Measurements from ENCODE around the gene LRRC70.

The LRRC70 gene

GRCh38 chr5:62584391-62584790 lies 5.8 kb downstream of the LRRC70 start:
- H3K9ac ChIP-seq (ENCODE audit: insufficient read length, low read depth): no peak overlapping the region
- no peak for DNase-seq (ENCODE audit: low read depth, low spot score)
- TF ChIP-seq YY1 (IDR thresholded peaks at IDR 0.05; ENCODE audit: insufficient read depth, insufficient read length) (no peak), SUZ12 (IDR thresholded peaks at IDR 0.05; ENCODE audit: extremely low read depth, insufficient read depth, insufficient read length) (no peak), ZNF274 (IDR thresholded peaks at IDR 0.05; ENCODE audit: low read depth, low read length) (no peak)
- H3K4me1 ChIP-seq (ENCODE audit: insufficient read depth, insufficient read length): no peaks in the 10 kb centered on the region
- H3K36me3 ChIP-seq (ENCODE audit: insufficient read depth, insufficient read length, low read length): peaks cover 4% of the 10 kb centered on the region
- H3K9me3 ChIP-seq (ENCODE audit: insufficient read depth, low read length): no peaks in the 10 kb centered on the region
- H3K27me3 ChIP-seq (ENCODE audit: insufficient read depth, insufficient read length): no peaks in the 10 kb centered on the region
- H3K4me3 ChIP-seq (ENCODE audit: insufficient read length, low read depth): no peak overlapping the region

GRCh38 chr5:62585306-62585705 lies 6.7 kb downstream of the LRRC70 start:
- Histone ChIP-seq H3K36me3 (ENCODE audit: insufficient read depth, insufficient read length, low read length) (peaks cover 4% of the 10 kb centered on the region), H3K9me3 (ENCODE audit: insufficient read depth, low read length) (no peaks in the 10 kb centered on the region), H3K27me3 (ENCODE audit: insufficient read depth, insufficient read length) (no peaks in the 10 kb centered on the region), H3K4me1 (ENCODE audit: insufficient read depth, insufficient read length) (no peaks in the 10 kb centered on the region), H3K9ac (ENCODE audit: insufficient read length, low read depth) (no peak overlapping the region), H3K4me3 (ENCODE audit: insufficient read length, low read depth) (no peak overlapping the region)
- TF ChIP-seq SUZ12 (IDR thresholded peaks at IDR 0.05; ENCODE audit: extremely low read depth, insufficient read depth, insufficient read length) (no peak), YY1 (IDR thresholded peaks at IDR 0.05; ENCODE audit: insufficient read depth, insufficient read length) (no peak), ZNF274 (IDR thresholded peaks at IDR 0.05; ENCODE audit: low read depth, low read length) (no peak)
- no peak for DNase-seq (ENCODE audit: low read depth, low spot score)

GRCh38 chr5:62585751-62586150 lies 7.1 kb downstream of the LRRC70 start:
- TF ChIP-seq ZNF274 (IDR thresholded peaks at IDR 0.05; ENCODE audit: low read depth, low read length) (no peak), SUZ12 (IDR thresholded peaks at IDR 0.05; ENCODE audit: extremely low read depth, insufficient read depth, insufficient read length) (no peak), YY1 (IDR thresholded peaks at IDR 0.05; ENCODE audit: insufficient read depth, insufficient read length) (no peak)
- no peaks in the 10 kb centered on the region for H3K9me3 ChIP-seq (ENCODE audit: insufficient read depth, low read length)
- no peak overlapping the region for H3K9ac ChIP-seq (ENCODE audit: insufficient read length, low read depth)
- no peak for DNase-seq (ENCODE audit: low read depth, low spot score)
- peaks cover 2% of the 10 kb centered on the region for H3K36me3 ChIP-seq (ENCODE audit: insufficient read depth, insufficient read length, low read length)
- H3K27me3 ChIP-seq (ENCODE audit: insufficient read depth, insufficient read length): no peaks in the 10 kb centered on the region
- no peak overlapping the region for H3K4me3 ChIP-seq (ENCODE audit: insufficient read length, low read depth)
- H3K4me1 ChIP-seq (ENCODE audit: insufficient read depth, insufficient read length): no peaks in the 10 kb centered on the region

GRCh38 chr5:62587737-62588136 lies 9.1 kb downstream of the LRRC70 start:
- Histone ChIP-seq H3K9me3 (ENCODE audit: insufficient read depth, low read length) (no peaks in the 10 kb centered on the region), H3K9ac (ENCODE audit: insufficient read length, low read depth) (no peak overlapping the region)

GRCh38 chr5:62588668-62589067 lies 10.0 kb downstream of the LRRC70 start:
- H3K36me3 ChIP-seq (ENCODE audit: insufficient read depth, insufficient read length, low read length): peaks cover 17% of the 10 kb centered on the region
- no peak overlapping the region for H3K4me3 ChIP-seq (ENCODE audit: insufficient read length, low read depth)
- no peak for DNase-seq (ENCODE audit: low read depth, low spot score)
- no peaks in the 10 kb centered on the region for H3K4me1 ChIP-seq (ENCODE audit: insufficient read depth, insufficient read length)
- TF ChIP-seq SUZ12 (IDR thresholded peaks at IDR 0.05; ENCODE audit: extremely low read depth, insufficient read depth, insufficient read length) (no peak), ZNF274 (IDR thresholded peaks at IDR 0.05; ENCODE audit: low read depth, low read length) (no peak), YY1 (IDR thresholded peaks at IDR 0.05; ENCODE audit: insufficient read depth, insufficient read length) (no peak)
- no peaks in the 10 kb centered on the region for H3K9me3 ChIP-seq (ENCODE audit: insufficient read depth, low read length)
- H3K27me3 ChIP-seq (ENCODE audit: insufficient read depth, insufficient read length): no peaks in the 10 kb centered on the region
- H3K9ac ChIP-seq (ENCODE audit: insufficient read length, low read depth): no peak overlapping the region

More at GRCh38 chr5:62587737-62588136, 9.1 kb downstream of the LRRC70 start:
- Histone ChIP-seq H3K4me1 (ENCODE audit: insufficient read depth, insufficient read length) (no peaks in the 10 kb centered on the region), H3K36me3 (ENCODE audit: insufficient read depth, insufficient read length, low read length) (peaks cover 13% of the 10 kb centered on the region), H3K4me3 (ENCODE audit: insufficient read length, low read depth) (no peak overlapping the region), H3K27me3 (ENCODE audit: insufficient read depth, insufficient read length) (no peaks in the 10 kb centered on the region)
- no peak for DNase-seq (ENCODE audit: low read depth, low spot score)
- TF ChIP-seq ZNF274 (IDR thresholded peaks at IDR 0.05; ENCODE audit: low read depth, low read length) (no peak), SUZ12 (IDR thresholded peaks at IDR 0.05; ENCODE audit: extremely low read depth, insufficient read depth, insufficient read length) (no peak), YY1 (IDR thresholded peaks at IDR 0.05; ENCODE audit: insufficient read depth, insufficient read length) (no peak)

- Histone ChIP-seq H3K4me3 (ENCODE audit: insufficient read length, low read depth) (no peak overlapping the region), H3K9me3 (ENCODE audit: insufficient read depth, low read length) (no peaks in the 10 kb centered on the region), H3K36me3 (ENCODE audit: insufficient read depth, insufficient read length, low read length) (peaks cover 18% of the 10 kb centered on the region), H3K9ac (ENCODE audit: insufficient read length, low read depth) (no peak overlapping the region), H3K27me3 (ENCODE audit: insufficient read depth, insufficient read length) (no peaks in the 10 kb centered on the region), H3K4me1 (ENCODE audit: insufficient read depth, insufficient read length) (no peaks in the 10 kb centered on the region)
- no peak for TF ChIP-seq YY1 (IDR thresholded peaks at IDR 0.05; ENCODE audit: insufficient read depth, insufficient read length)
- no peak for TF ChIP-seq ZNF274 (IDR thresholded peaks at IDR 0.05; ENCODE audit: low read depth, low read length)
- no peak for TF ChIP-seq SUZ12 (IDR thresholded peaks at IDR 0.05; ENCODE audit: extremely low read depth, insufficient read depth, insufficient read length)
- no peak for DNase-seq (ENCODE audit: low read depth, low spot score)
Observed at GRCh38 chr5:62589504-62589903, 10.9 kb downstream of the LRRC70 start.

GRCh38 chr5:62590387-62590786 lies 11.8 kb downstream of the LRRC70 start:
- Histone ChIP-seq H3K27me3 (ENCODE audit: insufficient read depth, insufficient read length) (no peaks in the 10 kb centered on the region), H3K4me3 (ENCODE audit: insufficient read length, low read depth) (no peak overlapping the region), H3K36me3 (ENCODE audit: insufficient read depth, insufficient read length, low read length) (peaks cover 19% of the 10 kb centered on the region), H3K4me1 (ENCODE audit: insufficient read depth, insufficient read length) (no peaks in the 10 kb centered on the region), H3K9ac (ENCODE audit: insufficient read length, low read depth) (no peak overlapping the region), H3K9me3 (ENCODE audit: insufficient read depth, low read length) (no peaks in the 10 kb centered on the region)
- TF ChIP-seq YY1 (IDR thresholded peaks at IDR 0.05; ENCODE audit: insufficient read depth, insufficient read length): no peak
- TF ChIP-seq SUZ12 (IDR thresholded peaks at IDR 0.05; ENCODE audit: extremely low read depth, insufficient read depth, insufficient read length): no peak
- TF ChIP-seq ZNF274 (IDR thresholded peaks at IDR 0.05; ENCODE audit: low read depth, low read length): no peak
- DNase-seq (ENCODE audit: low read depth, low spot score): no peak
